ENCODE measurements around the gene KCNH6.

KCNH6 gene

DNA sequence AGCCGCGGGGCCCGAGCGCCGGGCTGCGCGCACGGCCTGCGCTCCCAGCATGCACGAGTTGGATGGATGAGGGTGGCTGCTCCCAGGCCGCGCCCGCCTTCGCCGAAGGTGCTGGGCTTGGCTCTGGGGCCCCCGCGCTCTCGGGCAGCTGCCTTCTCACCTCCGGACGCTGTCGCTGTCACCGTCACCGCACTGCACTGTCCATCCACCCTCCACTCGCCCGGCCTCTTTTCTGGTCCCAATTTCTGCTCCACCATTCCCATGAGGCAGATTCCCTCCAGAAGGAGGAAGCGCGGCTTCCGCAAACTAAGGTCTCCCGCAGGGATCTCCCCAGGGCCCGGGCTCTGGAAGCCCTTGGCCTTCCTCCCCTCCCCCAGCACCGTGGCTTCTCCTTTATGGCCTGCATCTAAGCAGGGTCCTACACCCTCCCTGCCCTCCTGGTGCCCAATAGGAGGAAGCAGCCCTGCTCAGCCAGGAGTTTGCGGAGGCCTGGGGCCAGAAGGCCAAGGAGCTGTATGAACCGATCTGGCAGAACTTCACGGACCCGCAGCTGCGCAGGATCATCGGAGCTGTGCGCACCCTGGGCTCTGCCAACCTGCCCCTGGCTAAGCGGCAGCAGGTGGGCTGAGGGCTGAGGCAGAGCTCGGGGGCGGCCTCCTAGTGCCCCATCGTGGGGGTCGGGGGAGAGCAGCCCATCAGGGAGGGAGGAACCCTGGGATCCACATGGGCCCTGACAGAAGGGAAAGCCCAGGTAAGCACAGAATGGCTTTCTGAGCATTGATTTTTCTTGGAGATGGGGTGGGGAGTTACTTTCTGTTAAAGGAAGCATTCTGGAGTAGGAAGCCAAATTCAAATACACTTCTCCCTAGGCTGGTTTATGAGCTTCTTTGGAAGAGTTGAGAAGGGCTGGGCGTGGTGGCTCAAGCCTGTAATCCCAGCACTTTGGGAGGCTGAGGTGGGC is 45.4 kb upstream of the KCNH6 start (continued):
- TF ChIP-seq ZNF341 (tag by site-specific recombination; IDR thresholded peaks at IDR 0.05; ENCODE audit: low read depth): peak; percentile 66
- TF ChIP-seq, protein P1, sequence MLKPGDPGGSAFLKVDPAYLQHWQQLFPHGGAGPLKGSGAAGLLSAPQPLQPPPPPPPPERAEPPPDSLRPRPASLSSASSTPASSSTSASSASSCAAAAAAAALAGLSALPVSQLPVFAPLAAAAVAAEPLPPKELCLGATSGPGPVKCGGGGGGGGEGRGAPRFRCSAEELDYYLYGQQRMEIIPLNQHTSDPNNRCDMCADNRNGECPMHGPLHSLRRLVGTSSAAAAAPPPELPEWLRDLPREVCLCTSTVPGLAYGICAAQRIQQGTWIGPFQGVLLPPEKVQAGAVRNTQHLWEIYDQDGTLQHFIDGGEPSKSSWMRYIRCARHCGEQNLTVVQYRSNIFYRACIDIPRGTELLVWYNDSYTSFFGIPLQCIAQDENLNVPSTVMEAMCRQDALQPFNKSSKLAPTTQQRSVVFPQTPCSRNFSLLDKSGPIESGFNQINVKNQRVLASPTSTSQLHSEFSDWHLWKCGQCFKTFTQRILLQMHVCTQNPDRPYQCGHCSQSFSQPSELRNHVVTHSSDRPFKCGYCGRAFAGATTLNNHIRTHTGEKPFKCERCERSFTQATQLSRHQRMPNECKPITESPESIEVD (tag by site-specific recombination; IDR thresholded peaks at IDR 0.05): no peak
- peak; percentile 39; the same call in 1 of the 2 replicates for TF ChIP-seq SP3 (tag by site-specific recombination; IDR thresholded peaks at IDR 0.05)
- no peak for TF ChIP-seq ZNF416 (tag by site-specific recombination; IDR thresholded peaks at IDR 0.05)
- TF ChIP-seq BCL11A (tag by site-specific recombination; IDR thresholded peaks at IDR 0.05; ENCODE audit: low read depth): 0 out of 2 replicates have a peak, but pooled peaks have one; percentile 30
- TF ChIP-seq KLF9 (tag by site-specific recombination; IDR thresholded peaks at IDR 0.05; ENCODE audit: low read depth): no peak
- no peak for TF ChIP-seq KLF1 (tag by site-specific recombination; IDR thresholded peaks at IDR 0.05)
- TF ChIP-seq ZNF514 (tag by site-specific recombination; IDR thresholded peaks at IDR 0.05): no peak
- TF ChIP-seq ZNF654 (tag by site-specific recombination; IDR thresholded peaks at IDR 0.05; ENCODE audit: low read depth): no peak
- no peak for TF ChIP-seq MZF1 (tag by site-specific recombination; IDR thresholded peaks at IDR 0.05; ENCODE audit: borderline replicate concordance)
- TF ChIP-seq HOXA7 (CRISPR knock-in tag; IDR thresholded peaks at IDR 0.05; ENCODE audit: borderline replicate concordance): no peak
- TF ChIP-seq, protein P2, sequence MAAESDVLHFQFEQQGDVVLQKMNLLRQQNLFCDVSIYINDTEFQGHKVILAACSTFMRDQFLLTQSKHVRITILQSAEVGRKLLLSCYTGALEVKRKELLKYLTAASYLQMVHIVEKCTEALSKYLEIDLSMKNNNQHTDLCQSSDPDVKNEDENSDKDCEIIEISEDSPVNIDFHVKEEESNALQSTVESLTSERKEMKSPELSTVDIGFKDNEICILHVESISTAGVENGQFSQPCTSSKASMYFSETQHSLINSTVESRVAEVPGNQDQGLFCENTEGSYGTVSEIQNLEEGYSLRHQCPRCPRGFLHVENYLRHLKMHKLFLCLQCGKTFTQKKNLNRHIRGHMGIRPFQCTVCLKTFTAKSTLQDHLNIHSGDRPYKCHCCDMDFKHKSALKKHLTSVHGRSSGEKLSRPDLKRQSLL (tag by site-specific recombination; IDR thresholded peaks at IDR 0.05): no peak
- TF ChIP-seq ZNF658 (tag by site-specific recombination; IDR thresholded peaks at IDR 0.05): no peak
- no peak for TF ChIP-seq ZSCAN16 (tag by site-specific recombination; IDR thresholded peaks at IDR 0.05)
- TF ChIP-seq ZNF248 (tag by site-specific recombination; IDR thresholded peaks at IDR 0.05): no peak
- TF ChIP-seq BCL11B (tag by site-specific recombination; IDR thresholded peaks at IDR 0.05; ENCODE audit: low read depth): no peak
- no peak for TF ChIP-seq RBAK (tag by site-specific recombination; IDR thresholded peaks at IDR 0.05)
- no peak for TF ChIP-seq ZNF266 (tag by site-specific recombination; IDR thresholded peaks at IDR 0.05; ENCODE audit: low read depth)
- TF ChIP-seq KLF7 (tag by site-specific recombination; IDR thresholded peaks at IDR 0.05; ENCODE audit: borderline replicate concordance): no peak
- peak; percentile 51 for TF ChIP-seq ZBTB17 (tag by site-specific recombination; IDR thresholded peaks at IDR 0.05)
- no peak for TF ChIP-seq ZNF837 (tag by site-specific recombination; IDR thresholded peaks at IDR 0.05)
- peak; percentile 16; the same call in 1 of the 2 replicates for TF ChIP-seq WT1 (tag by site-specific recombination; IDR thresholded peaks at IDR 0.05)
- TF ChIP-seq ZNF335 (tag by site-specific recombination; conservative IDR thresholded peaks at IDR 0.05): peak; percentile 92
- no peak for TF ChIP-seq ZNF114 (tag by site-specific recombination; IDR thresholded peaks at IDR 0.05)
- TF ChIP-seq ZNF529 (tag by site-specific recombination; IDR thresholded peaks at IDR 0.05; ENCODE audit: insufficient replicate concordance): no peak
- no peak for TF ChIP-seq ZBTB1 (tag by site-specific recombination; IDR thresholded peaks at IDR 0.05)
- TF ChIP-seq ZNF140 (tag by site-specific recombination; IDR thresholded peaks at IDR 0.05): no peak
- TF ChIP-seq ZNF354C (tag by site-specific recombination; IDR thresholded peaks at IDR 0.05; ENCODE audit: borderline replicate concordance, low read depth): no peak
- no peak for TF ChIP-seq MEIS1 (CRISPR knock-in tag; IDR thresholded peaks at IDR 0.05; ENCODE audit: borderline replicate concordance)
- no peak for TF ChIP-seq ZNF555 (tag by site-specific recombination; conservative IDR thresholded peaks at IDR 0.05)
- TF ChIP-seq ZSCAN23 (tag by site-specific recombination; IDR thresholded peaks at IDR 0.05): no peak
- TF ChIP-seq, protein P3, sequence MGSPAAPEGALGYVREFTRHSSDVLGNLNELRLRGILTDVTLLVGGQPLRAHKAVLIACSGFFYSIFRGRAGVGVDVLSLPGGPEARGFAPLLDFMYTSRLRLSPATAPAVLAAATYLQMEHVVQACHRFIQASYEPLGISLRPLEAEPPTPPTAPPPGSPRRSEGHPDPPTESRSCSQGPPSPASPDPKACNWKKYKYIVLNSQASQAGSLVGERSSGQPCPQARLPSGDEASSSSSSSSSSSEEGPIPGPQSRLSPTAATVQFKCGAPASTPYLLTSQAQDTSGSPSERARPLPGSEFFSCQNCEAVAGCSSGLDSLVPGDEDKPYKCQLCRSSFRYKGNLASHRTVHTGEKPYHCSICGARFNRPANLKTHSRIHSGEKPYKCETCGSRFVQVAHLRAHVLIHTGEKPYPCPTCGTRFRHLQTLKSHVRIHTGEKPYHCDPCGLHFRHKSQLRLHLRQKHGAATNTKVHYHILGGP (tag by site-specific recombination; IDR thresholded peaks at IDR 0.05): peak; percentile 69
- TF ChIP-seq, protein P4, sequence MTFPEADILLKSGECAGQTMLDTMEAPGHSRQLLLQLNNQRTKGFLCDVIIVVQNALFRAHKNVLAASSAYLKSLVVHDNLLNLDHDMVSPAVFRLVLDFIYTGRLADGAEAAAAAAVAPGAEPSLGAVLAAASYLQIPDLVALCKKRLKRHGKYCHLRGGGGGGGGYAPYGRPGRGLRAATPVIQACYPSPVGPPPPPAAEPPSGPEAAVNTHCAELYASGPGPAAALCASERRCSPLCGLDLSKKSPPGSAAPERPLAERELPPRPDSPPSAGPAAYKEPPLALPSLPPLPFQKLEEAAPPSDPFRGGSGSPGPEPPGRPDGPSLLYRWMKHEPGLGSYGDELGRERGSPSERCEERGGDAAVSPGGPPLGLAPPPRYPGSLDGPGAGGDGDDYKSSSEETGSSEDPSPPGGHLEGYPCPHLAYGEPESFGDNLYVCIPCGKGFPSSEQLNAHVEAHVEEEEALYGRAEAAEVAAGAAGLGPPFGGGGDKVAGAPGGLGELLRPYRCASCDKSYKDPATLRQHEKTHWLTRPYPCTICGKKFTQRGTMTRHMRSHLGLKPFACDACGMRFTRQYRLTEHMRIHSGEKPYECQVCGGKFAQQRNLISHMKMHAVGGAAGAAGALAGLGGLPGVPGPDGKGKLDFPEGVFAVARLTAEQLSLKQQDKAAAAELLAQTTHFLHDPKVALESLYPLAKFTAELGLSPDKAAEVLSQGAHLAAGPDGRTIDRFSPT (tag by site-specific recombination; IDR thresholded peaks at IDR 0.05): peak; percentile 45; the same call in 1 of the 2 replicates
- TF ChIP-seq, protein P5, sequence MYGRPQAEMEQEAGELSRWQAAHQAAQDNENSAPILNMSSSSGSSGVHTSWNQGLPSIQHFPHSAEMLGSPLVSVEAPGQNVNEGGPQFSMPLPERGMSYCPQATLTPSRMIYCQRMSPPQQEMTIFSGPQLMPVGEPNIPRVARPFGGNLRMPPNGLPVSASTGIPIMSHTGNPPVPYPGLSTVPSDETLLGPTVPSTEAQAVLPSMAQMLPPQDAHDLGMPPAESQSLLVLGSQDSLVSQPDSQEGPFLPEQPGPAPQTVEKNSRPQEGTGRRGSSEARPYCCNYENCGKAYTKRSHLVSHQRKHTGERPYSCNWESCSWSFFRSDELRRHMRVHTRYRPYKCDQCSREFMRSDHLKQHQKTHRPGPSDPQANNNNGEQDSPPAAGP (tag by site-specific recombination; IDR thresholded peaks at IDR 0.05): no peak
